Thyroid gland (tissue), 4 donors: ENCODE measurements around the gene ANKRD63.
A peak's percentile ranks its signal among the peaks of the same experiment; 100 is the strongest.

Experiments
- POLR2A ChIP-seq, 2 donors: fragments of 450-650 bp; IDR thresholded peaks; one replicate each; pipeline ENCODE4 v1.6.1; 2017; ENCODE audit warnings: antibody characterized with exemption in 2 of 2, mild to moderate bottlenecking in 2 of 2, moderate library complexity in 1 of 2
- TF ChIP-seq, protein P1 (sequence below), 6 experiments: fragments of 200-600 bp in 3 of 6; fragments of 450-650 bp in 3 of 6; sonication (generic) in 3 of 6; IDR thresholded peaks; one replicate each; pipeline ENCODE4 v1.5.1; 2016 to 2019; ENCODE audit warnings: antibody characterized with exemption in 6 of 6, mild to moderate bottlenecking in 2 of 6, inconsistent platforms in 1 of 6, moderate library complexity in 1 of 6

DNA sequence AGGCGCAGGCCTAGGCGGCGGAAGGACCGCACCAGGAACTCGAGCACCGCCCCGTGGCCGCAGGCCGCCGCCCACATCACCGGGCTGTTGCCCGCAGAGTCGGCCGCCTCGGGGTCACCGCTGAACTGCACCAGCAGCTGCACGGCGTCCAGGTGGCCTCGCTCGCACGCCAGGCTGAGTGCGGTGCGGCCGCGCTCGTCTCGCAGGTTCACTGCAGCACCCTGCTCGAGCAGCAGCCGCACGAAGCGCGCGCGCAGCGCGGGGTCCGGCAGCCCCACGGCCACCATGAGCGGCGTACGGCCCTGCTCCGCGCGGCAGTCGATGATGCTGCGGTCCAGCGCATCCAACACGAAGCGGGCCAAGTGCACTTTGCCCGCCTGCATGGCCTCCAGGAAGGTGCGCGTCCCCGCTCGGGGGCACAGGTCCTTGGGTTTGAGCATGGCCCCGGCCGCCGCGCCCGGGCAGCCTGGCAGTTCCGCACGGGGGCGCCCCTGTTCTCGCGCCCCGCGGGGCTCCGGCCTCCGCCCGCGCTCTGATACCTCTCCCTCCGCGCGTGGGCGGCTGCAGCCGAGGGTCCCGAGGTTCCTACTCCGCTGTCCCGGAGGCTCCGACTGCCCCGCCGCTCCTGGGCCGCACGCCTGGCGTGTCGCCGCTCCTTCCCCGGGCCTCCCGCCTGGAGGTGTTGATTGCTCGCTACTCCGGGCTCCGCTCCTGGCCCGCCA, 556 bp downstream of the ANKRD63 start:
- TF ChIP-seq POLR2A (IDR thresholded peaks at IDR 0.05): no peak
- TF ChIP-seq, protein P1, sequence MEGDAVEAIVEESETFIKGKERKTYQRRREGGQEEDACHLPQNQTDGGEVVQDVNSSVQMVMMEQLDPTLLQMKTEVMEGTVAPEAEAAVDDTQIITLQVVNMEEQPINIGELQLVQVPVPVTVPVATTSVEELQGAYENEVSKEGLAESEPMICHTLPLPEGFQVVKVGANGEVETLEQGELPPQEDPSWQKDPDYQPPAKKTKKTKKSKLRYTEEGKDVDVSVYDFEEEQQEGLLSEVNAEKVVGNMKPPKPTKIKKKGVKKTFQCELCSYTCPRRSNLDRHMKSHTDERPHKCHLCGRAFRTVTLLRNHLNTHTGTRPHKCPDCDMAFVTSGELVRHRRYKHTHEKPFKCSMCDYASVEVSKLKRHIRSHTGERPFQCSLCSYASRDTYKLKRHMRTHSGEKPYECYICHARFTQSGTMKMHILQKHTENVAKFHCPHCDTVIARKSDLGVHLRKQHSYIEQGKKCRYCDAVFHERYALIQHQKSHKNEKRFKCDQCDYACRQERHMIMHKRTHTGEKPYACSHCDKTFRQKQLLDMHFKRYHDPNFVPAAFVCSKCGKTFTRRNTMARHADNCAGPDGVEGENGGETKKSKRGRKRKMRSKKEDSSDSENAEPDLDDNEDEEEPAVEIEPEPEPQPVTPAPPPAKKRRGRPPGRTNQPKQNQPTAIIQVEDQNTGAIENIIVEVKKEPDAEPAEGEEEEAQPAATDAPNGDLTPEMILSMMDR (IDR thresholded peaks at IDR 0.05): peak in 1 of 6 experiments; percentile 20
